HG03097 (cell line): ENCODE results near the gene ALPI.

Experiments
- ATAC-seq: cut with Tn5 transposase; IDR thresholded peaks from one replicate; pipeline ENCODE4 v1.9.1; 2021; ENCODE audit not compliant: unreplicated experiment, low FRiP score

Gene ALPI

DNA sequence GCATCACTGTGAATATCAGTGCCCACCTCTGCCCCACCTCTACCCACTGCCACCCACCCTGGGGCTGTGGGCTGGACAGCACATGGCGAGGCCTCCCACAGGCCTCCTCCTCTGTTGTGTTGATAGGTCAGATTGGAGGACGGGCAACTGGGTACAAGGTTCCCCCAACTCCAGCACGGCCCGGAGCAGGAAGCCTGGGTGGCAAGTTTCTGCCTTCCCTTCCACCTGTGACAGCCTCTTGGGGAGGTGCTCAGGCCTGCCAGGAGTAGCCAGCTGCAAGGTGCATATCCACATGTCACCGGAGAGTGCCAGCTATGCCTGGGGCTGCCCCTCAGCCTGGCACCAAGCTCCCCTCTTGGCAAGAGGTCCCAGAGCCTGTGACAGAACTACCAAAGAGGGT, 38.6 kb downstream of the ALPI start:
- ATAC-seq, result no peak

DNA sequence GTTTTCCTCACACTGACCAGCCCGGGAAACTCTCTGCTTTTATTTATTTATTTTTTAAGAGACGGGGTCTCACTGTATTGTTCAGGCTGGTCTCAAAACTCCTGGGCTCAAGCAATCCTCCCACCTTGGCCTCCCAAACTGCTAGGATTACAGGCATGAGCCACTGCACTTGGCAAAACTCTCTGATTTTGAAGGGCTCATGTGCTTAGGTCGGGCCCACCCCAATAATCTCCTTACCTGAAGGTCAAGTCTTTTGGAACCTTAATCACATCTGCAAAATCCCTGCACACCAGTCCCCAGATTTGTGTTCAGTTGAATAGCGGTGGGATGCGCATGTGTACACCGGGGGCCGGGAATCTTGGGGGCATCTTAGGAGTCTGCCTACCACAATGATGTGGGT, 39.3 kb downstream of the ALPI start:
- ATAC-seq, result no peak

DNA sequence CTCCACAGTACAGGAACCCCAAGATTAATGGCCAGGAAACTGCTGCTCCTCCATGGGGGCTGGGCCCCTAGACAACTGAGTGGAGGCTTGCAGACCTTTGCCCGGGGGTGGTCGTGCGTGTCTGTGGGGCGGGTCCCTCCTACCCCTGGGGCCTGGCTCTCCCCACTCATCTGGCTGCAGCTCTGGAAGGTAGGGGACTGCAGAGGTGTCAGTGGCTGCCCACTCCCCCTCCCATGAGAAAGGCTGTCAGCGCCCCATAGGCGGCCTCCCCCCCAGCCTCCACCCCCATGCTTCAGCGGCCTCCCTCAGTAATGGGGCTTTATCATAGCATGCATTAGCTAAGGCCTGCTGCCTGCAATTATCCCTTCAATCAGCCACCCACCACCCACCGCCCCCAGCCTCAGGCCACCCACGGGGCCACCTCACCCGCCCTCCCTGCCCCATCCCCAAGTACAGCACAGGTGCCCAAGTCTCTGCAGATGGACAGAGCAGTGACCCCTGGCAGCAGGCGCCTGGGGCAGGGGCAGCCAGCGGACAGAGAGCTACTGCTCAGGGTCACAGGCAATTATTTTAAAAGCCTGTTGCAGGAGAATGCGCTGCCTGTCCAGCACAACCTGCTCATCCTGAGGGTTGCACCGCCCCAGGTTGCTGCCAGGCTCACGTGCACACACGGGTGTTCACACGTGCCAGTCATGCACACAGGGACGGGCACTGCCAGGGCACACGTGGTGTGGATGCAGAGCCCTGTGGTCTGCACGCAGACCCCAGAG, 40.7 kb downstream of the ALPI start:
- no peak for ATAC-seq

DNA sequence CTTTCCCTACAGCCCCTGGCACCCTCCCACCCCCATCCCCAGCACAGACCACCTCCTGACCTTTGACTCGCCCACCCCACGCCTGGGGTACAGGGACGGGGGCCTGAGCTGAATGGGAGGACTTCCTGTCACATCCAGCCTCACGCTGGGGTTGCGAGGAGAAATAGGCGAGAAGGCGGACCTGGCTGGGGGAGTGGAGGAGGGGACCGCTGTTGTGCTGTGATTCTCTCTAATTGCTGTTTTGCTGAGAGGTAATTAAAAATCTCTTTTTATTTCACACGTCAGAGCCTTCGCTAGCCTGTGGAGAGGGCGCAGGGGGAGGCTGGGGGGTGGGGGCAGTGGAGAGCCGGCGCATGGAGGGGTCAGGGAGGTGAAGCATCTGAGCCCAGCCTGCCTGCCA, 41.4 kb downstream of the ALPI start:
- no peak for ATAC-seq

DNA sequence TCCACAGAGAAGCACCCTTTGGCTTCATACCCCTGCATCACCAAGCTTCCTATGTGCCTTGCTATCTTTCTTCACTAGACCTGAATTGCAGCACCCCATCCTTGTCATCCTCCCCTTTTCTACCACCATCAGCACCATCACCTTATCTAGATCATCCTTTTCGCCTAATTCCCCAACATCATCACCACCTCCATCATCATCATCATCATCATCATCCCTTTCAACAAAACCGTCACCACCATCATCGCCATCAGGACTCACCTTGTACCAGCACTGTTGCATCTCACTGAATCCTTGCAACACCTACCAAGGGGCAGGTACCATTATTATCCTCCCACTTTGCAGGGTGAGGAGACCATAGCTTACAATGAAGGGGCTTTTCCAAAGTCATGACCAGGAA, 42.5 kb downstream of the ALPI start:
- no peak for ATAC-seq

DNA sequence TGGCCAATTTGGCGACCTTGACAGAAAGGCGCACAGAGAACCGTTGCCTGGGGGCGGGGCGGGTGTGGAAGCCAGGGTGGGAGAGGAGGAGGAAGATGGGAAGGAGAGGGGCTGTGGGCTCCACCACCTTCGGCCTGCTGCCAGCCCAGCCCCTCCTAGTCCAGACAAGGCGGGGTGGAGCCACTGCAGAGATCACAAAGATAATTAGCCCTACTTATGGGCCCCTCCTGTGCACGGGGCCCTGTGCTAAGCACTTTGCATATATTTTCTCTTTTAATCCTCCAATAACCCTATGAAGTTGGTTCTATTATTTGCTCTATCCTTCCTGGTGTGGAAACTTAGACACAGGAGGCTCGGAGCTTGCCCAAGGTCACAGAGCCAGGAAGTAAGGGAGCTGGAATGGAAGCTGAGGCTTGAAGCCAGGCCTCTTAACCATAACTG, 45.4 kb downstream of the ALPI start:
- ATAC-seq, result no peak

DNA sequence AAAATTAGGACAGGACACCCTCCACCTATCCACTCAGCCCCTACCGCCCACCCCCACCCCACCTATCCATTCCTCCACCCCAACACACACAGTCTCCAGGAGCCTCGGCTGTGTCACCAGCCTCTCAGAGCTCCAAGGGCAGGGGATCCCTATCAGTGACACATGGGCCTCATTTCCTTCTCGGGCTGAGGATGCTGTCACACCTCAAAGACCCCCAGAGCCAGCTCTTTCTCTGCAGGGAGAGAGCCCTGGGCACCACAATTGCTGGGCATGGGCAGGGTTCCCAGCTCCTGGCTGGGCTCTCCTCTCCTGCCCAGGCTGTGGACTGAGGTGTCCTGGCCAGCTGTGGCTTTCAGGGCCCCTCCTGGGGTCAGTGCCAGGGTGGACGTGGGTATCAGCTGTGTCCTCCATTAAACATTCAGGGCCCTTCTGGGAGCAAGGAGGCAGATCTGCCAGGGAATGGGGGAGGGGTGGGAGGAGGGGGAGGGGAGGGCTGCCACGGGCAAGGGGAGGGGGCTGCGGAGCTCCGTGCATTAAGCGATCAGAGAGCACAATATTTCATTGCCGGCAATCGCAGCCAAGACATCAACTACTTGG, 45.9 kb downstream of the ALPI start:
- ATAC-seq, result no peak

DNA sequence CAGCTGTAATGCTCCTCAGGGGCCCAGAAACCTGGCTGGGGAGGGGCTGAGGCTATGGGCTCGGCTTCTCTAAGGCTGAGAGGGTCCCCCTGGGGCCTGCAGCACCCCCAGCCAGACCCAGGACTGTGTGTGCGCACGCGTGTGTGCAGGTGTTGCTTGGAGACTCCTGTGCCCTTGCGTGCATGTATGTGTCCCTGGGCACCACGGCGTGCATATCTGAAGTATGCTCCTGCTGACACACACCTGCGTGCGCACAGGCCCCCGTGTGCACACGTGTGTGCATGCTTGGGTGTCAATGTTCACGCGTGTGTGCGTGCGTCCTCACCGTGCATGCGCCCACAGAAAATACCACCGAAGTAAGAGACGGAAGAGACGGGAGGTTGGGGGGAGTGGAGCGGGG, 46.6 kb downstream of the ALPI start:
- no peak for ATAC-seq

DNA sequence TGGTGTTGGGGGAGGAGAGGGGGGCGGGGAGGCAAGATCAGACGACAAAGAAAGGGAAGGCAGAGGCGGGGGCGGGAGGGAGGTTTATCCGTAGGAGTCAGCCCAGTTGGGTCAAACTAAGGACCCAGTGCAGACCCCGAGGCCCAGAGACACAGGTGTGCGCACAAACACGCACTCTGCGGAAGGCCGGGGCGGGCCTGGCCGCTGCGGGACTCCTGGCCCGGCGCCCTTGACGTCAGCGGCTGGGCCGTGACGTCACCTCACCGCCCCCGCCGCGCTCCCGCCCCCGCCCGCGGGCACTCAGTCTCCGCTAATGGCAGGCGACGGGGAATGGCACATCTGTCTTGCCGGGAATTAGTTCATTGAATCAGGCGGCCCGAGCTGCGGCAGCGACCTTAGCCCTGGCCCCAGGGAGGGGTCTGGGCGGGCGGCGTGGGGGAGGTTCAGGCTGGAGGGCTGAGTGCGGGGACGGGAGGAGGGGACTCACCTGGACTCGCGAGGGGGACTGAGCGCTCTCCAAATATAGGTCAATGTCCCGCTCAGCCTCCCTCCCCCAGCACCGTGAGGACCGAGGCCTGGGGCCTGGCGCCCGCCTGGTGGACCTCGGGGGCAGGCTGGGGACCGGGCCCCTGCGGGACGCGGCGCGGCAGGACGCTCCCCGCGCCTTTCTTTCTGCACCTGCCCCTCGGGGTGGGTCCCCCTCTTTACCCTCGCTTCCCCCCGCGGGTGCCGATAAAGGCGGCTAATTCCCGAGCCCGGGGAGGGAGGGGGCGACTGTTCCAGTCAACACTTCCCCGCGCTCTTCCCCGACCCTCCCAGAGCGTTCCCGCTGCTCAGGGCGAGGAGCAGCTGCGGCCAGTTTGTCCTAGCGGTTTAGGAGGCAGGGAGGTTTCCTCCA, 47.2 kb downstream of the ALPI start:
- ATAC-seq, result no peak

DNA sequence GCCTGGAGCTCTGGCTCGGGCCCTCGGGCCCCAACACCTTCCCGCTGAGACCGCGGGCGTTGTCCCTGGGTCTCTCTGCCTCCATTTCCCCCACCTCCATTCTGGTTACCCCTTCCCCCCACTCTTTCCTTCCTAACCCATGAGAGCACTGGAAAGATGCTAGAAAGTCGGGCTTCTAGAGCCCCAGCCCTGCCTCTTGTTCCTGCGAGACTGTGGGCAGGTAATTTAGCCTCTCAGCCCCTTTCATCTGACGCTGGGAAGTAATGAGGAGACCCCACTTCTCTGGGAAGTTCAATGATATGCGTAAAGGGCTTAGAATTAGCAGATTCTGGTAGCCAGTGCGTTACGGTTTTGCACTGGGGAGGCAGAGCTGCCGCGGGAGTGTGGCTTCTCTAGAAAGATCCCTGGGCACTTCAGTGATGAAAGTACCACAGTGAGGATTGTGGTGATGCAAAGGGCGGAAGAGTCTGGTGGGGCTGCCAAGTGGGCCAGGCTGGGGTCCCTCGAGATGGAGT, 47.9 kb downstream of the ALPI start:
- no peak for ATAC-seq

DNA sequence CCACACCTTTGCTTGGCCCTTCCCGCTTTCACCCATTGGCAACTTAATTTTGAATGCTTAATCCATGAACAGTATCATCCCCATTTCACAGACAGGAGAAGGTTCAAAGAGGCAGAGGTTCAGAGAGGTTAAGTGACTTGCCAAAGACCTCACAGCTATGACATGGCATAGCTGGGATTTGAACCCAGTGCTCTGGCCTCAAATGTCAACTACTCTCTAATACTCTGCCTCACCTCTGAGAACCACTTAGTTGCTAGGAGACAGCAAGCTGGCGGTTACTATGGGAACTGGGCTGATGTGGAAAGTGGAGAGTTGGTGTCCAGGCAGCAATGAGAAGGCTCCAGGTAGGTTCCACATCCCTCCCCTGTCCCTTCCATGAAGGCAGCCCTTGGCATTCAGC, 48.5 kb downstream of the ALPI start:
- ATAC-seq, result no peak

DNA sequence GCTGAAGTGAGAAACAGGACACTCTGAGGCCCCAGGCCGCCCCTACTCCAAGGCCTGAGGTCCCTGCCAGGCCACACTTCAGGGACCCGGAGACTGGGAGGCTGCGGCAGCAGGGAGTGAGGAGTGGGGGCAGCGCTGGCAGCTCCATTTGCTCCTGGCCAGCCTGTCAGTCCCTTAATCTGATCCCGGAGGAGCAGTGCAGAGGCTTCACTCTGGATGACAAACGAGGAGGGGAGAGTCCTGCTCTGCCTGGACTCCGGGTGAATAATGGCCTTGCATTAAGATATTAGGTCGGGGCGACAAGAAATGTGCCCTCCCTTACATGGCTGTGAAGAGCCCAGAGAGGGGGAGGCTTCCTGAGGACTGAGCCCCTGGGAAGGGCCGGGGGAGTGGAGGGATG, 49.9 kb downstream of the ALPI start:
- no peak for ATAC-seq

DNA sequence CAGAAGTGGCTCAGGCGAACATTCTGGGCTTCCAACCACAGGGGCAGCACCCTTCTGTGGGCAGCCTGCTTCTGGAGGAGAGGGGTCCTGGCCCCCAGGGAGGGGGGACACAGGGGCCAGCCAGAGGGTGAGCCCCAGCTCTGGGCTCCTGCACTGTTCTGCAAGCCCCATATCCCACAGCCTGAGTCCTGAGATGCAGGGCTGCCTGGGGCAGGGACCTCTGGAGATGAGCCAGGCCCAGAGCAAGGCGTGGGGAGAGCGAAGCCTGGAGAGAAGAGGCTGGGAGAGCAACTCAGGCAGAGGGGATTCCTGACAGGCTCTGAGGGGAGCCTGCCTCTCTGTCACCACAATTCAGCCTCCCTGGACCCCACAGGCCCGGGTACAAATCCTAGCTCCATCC, 50.8 kb downstream of the ALPI start:
- no peak for ATAC-seq

DNA sequence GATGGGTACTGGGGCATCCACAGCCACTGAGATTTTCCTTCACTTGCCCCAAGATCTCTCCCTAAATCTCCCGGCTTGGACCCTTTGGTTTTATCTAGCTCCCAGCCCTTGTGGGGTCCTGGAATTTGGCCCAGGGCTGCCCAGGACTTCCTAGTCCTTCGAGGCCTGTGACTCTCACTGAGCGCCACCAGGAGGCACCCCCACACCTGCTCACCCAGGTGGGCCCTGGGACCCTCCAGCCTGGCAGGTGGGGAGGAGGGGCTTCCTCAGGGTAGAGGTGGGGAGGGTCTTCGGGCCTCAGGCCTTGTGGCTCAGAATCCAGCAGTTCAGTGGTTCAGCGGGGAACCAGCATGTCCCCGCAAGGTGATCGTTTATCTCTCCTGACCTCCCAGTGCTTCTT, 52.3 kb downstream of the ALPI start:
- no peak for ATAC-seq
